PC-9 (cell line): Measurements from ENCODE around the gene NCAPG.
"Not testable (repeated sequence)": the region's sequence is repeated elsewhere in the genome, so short reads cannot be mapped to it uniquely, and the experiment has no call there.

Experiments
- EZH2 ChIP-seq: fragments of 200-600 bp; sonication (generic); IDR thresholded peaks from 2 replicates; pipeline ENCODE4 v1.8.0; 2017; ENCODE audit warnings: antibody characterized with exemption, low read depth
- TF ChIP-seq, protein P1 (sequence below): fragments of 200-600 bp; sonication (generic); conservative IDR thresholded peaks from 2 replicates; pipeline ENCODE4 v1.6.1; 2017; ENCODE audit warnings: mixed run types, antibody characterized with exemption, mild to moderate bottlenecking, moderate library complexity

DNA sequence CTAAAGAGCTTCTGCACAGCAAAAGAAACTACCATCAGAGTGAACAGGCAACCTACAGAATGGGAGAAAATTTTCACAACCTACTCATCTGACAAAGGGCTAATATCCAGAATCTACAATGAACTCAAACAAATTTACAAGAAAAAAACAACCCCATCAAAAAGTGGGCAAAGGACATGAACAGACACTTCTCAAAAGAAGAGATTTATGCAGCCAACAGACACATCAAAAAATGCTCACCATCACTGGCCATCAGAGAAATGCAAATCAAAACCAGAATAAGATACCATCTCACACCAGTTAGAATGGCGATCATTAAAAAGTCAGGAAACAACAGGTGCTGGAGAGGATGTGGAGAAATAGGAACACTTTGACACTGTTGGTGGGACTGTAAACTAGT is 39.5 kb downstream of the NCAPG start:
- not testable (repeated sequence) for TF ChIP-seq EZH2
- TF ChIP-seq, protein P1, sequence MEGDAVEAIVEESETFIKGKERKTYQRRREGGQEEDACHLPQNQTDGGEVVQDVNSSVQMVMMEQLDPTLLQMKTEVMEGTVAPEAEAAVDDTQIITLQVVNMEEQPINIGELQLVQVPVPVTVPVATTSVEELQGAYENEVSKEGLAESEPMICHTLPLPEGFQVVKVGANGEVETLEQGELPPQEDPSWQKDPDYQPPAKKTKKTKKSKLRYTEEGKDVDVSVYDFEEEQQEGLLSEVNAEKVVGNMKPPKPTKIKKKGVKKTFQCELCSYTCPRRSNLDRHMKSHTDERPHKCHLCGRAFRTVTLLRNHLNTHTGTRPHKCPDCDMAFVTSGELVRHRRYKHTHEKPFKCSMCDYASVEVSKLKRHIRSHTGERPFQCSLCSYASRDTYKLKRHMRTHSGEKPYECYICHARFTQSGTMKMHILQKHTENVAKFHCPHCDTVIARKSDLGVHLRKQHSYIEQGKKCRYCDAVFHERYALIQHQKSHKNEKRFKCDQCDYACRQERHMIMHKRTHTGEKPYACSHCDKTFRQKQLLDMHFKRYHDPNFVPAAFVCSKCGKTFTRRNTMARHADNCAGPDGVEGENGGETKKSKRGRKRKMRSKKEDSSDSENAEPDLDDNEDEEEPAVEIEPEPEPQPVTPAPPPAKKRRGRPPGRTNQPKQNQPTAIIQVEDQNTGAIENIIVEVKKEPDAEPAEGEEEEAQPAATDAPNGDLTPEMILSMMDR: not testable (repeated sequence)
